ENCODE measurements around the gene PDZD2.

DNA sequence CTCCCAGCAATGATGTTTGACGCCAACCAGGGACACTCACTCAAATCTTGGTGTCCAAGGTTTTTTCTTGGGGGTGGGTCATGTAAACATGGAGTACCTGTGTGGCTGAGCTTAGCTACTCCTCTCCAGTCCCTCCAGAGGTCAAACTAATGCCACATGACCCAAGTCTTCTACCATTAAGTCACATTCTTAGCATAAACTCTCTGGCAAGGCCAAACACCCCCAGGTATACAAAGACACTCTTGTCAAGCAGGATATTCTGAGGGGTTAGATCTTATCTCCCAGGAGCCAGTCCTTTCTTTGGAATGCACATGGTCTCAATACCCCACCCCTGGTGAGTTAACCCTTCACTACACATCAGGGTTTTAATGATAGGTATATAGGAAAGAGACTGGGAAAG, 161.4 kb downstream of the PDZD2 start:
- TF ChIP-seq, protein P1, sequence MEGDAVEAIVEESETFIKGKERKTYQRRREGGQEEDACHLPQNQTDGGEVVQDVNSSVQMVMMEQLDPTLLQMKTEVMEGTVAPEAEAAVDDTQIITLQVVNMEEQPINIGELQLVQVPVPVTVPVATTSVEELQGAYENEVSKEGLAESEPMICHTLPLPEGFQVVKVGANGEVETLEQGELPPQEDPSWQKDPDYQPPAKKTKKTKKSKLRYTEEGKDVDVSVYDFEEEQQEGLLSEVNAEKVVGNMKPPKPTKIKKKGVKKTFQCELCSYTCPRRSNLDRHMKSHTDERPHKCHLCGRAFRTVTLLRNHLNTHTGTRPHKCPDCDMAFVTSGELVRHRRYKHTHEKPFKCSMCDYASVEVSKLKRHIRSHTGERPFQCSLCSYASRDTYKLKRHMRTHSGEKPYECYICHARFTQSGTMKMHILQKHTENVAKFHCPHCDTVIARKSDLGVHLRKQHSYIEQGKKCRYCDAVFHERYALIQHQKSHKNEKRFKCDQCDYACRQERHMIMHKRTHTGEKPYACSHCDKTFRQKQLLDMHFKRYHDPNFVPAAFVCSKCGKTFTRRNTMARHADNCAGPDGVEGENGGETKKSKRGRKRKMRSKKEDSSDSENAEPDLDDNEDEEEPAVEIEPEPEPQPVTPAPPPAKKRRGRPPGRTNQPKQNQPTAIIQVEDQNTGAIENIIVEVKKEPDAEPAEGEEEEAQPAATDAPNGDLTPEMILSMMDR (IDR thresholded peaks at IDR 0.05; ENCODE audit: insufficient read depth, low read length): no peak
- TF ChIP-seq, protein P2, sequence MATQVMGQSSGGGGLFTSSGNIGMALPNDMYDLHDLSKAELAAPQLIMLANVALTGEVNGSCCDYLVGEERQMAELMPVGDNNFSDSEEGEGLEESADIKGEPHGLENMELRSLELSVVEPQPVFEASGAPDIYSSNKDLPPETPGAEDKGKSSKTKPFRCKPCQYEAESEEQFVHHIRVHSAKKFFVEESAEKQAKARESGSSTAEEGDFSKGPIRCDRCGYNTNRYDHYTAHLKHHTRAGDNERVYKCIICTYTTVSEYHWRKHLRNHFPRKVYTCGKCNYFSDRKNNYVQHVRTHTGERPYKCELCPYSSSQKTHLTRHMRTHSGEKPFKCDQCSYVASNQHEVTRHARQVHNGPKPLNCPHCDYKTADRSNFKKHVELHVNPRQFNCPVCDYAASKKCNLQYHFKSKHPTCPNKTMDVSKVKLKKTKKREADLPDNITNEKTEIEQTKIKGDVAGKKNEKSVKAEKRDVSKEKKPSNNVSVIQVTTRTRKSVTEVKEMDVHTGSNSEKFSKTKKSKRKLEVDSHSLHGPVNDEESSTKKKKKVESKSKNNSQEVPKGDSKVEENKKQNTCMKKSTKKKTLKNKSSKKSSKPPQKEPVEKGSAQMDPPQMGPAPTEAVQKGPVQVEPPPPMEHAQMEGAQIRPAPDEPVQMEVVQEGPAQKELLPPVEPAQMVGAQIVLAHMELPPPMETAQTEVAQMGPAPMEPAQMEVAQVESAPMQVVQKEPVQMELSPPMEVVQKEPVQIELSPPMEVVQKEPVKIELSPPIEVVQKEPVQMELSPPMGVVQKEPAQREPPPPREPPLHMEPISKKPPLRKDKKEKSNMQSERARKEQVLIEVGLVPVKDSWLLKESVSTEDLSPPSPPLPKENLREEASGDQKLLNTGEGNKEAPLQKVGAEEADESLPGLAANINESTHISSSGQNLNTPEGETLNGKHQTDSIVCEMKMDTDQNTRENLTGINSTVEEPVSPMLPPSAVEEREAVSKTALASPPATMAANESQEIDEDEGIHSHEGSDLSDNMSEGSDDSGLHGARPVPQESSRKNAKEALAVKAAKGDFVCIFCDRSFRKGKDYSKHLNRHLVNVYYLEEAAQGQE (IDR thresholded peaks at IDR 0.05; ENCODE audit: insufficient replicate concordance, low read depth): no peak
- no peak for TF ChIP-seq POLR2AphosphoS5 (IDR thresholded peaks at IDR 0.05; ENCODE audit: low read depth)

Measured in HL-60 (cell line).